K562 (cell line): ENCODE results near the gene AMN1. TPM values are rescaled to one million over a fixed set of nuclear protein-coding genes. Genes with fewer than 3 reads are reported as not detected.
A peak's percentile ranks its signal among the peaks of the same experiment; 100 is the strongest.

Source experiments
- ARNT ChIP-seq, 2 experiments: fragments of 450-650 bp; IDR thresholded peaks; 2 replicates each; pipeline ENCODE4 v1.6.1; 2016; ENCODE audit warnings: mild to moderate bottlenecking in 1 of 2
- ATF7 ChIP-seq: fragments of 450-650 bp; IDR thresholded peaks from 2 replicates; pipeline ENCODE4 v1.7.1; 2014; ENCODE audit warnings: mild to moderate bottlenecking, moderate library complexity
- CREM ChIP-seq: IDR thresholded peaks from 2 replicates; pipeline ENCODE4 v1.6.1; 2014; ENCODE audit warnings: antibody characterized with exemption, low read depth
- JUNB ChIP-seq: fragments of 450-650 bp; formaldehyde crosslinking; conservative IDR thresholded peaks from 2 replicates; pipeline ENCODE4 v1.4.0; 2020; ENCODE audit warnings: mild to moderate bottlenecking
- KLF6 ChIP-seq: fragments of 250-450 bp; sonication (Bioruptor Pico); IDR thresholded peaks from 2 replicates; pipeline ENCODE4 v1.4.0; 2020; ENCODE audit warnings: mild to moderate bottlenecking, moderate library complexity, borderline replicate concordance
- MCM7 ChIP-seq, 2 experiments: fragments of 450-650 bp; IDR thresholded peaks; 2 replicates each; pipeline ENCODE4 v1.6.1; 2016 to 2018
- MYNN ChIP-seq, 2 experiments: sonication (generic); formaldehyde crosslinking in 1 of 2; IDR thresholded peaks; 2 replicates each; pipeline versions ENCODE4 v1.5.0 to v1.6.1; 2016 to 2020; ENCODE audit warnings: antibody characterized with exemption in 1 of 2, missing genetic modification reagents in 1 of 2
- POLR2AphosphoS2 ChIP-seq: IDR thresholded peaks from 2 replicates; pipeline ENCODE4 v1.6.1; 2012; ENCODE audit warnings: low read length, improper control_type of control experiment
- PPARD ChIP-seq: fragments of 250-450 bp; sonication (Bioruptor Pico); IDR thresholded peaks from 2 replicates; pipeline ENCODE4 v1.8.0; 2022; ENCODE audit warnings: inconsistent platforms, mild to moderate bottlenecking, moderate library complexity
- RBM22 ChIP-seq: fragments of 200-400 bp; formaldehyde crosslinking; IDR thresholded peaks from 2 replicates; pipeline ENCODE4 v1.6.1; 2018; ENCODE audit warnings: low read length, low read depth; ENCODE audit not compliant: poor library complexity, severe bottlenecking
- RBM25 ChIP-seq: fragments of 200-400 bp; formaldehyde crosslinking; IDR thresholded peaks from 2 replicates; pipeline ENCODE4 v1.6.1; 2018; ENCODE audit warnings: low read length, low read depth, moderate library complexity; ENCODE audit not compliant: severe bottlenecking
- SRF ChIP-seq, 2 experiments: fragments of 250-450, 450-650 bp in 1 of 2; sonication (Bioruptor Pico) in 1 of 2; sonication (generic) in 1 of 2; formaldehyde crosslinking; IDR thresholded peaks; 2 replicates each; pipeline versions ENCODE4 v1.5.0 to v1.5.1; 2020 to 2022; ENCODE audit warnings: mild to moderate bottlenecking in 1 of 2, missing genetic modification reagents in 1 of 2
- STAT6 ChIP-seq: sonication (generic); formaldehyde crosslinking; IDR thresholded peaks from 2 replicates; pipeline ENCODE4 v1.8.1; 2023; ENCODE audit warnings: mild to moderate bottlenecking, missing genetic modification reagents
- TRIM25 ChIP-seq: fragments of 450-650 bp; IDR thresholded peaks from 2 replicates; pipeline ENCODE4 v1.7.0; 2016; ENCODE audit warnings: borderline replicate concordance
- XRCC3 ChIP-seq: fragments of 450-650 bp; IDR thresholded peaks from 2 replicates; pipeline ENCODE4 v1.6.1; 2017; ENCODE audit warnings: mild to moderate bottlenecking, moderate library complexity
- ZBTB8A ChIP-seq: fragments of 450-650 bp; IDR thresholded peaks from 2 replicates; pipeline ENCODE4 v1.6.1; 2018; ENCODE audit warnings: mild to moderate bottlenecking, moderate library complexity; ENCODE audit not compliant: partially characterized antibody
- ZNF561 ChIP-seq: fragments of 450-650 bp; formaldehyde crosslinking; conservative IDR thresholded peaks from 2 replicates; pipeline ENCODE4 v1.4.0; 2020; ENCODE audit warnings: mild to moderate bottlenecking, moderate library complexity
- ZNF584 ChIP-seq: fragments of 200-800 bp; sonication (Bioruptor generic); IDR thresholded peaks from 2 replicates; pipeline ENCODE4 v1.6.1; 2016; ENCODE audit warnings: low read depth, mild to moderate bottlenecking, missing genetic modification characterization, missing compliant biosample characterization
- ZNF778 ChIP-seq: fragments of 450-650 bp; formaldehyde crosslinking; IDR thresholded peaks from 2 replicates; pipeline ENCODE4 v1.4.0; 2020; ENCODE audit warnings: mild to moderate bottlenecking, moderate library complexity
- polyA plus RNA-seq, 8 experiments: library from polyadenylated mRNA; depleted of rRNA in 4 of 8; stranded (reverse) in 5 of 8; unstranded in 3 of 8; fragments of >200 nt; fragmentation: Nextera tagmentation in 2 of 8; fragmentation: Illumina TruSeq in 1 of 8; extraction: Ambion mirVana in 2 of 8; extraction: Trizol in 1 of 8; gene quantifications; 2 replicates each; pipeline versions ENCODE4 v1.2.1 to v1.2.3, GENCODE V29; 2011 to 2014; ENCODE audit warnings: inconsistent platforms in 1 of 8, missing spikeins in 1 of 8
- total RNA-seq, 7 experiments: library from RNA; depleted of rRNA in 6 of 7; stranded (reverse); fragments of >200 nt in 6 of 7; fragmentation: Illumina TruSeq in 2 of 7; extraction: Trizol in 2 of 7; gene quantifications; 2 replicates each; pipeline versions ENCODE4 v1.2.1 to v1.2.3, GENCODE V29; 2011 to 2021; ENCODE audit warnings: low replicate concordance in 1 of 7

Gene AMN1
- total and polyA plus RNA-seq, 9 of the 15 experiments (the other 6 are each of a cell fraction or from before 2014, with no cell fraction given) = 5.2 to 27.6 (median 13.0) TPM

- TF ChIP-seq RBM25 (no peak), MYNN (IDR thresholded peaks at IDR 0.05) (0 out of 2 replicates have a peak, but pooled peaks have one; percentile 23), MYNN (CRISPR knock-in tag; IDR thresholded peaks at IDR 0.05) (no peak), KLF6 (no peak), ZBTB8A (no peak), ZNF584 (CRISPR knock-in tag) (peak; percentile 94), XRCC3 (no peak), CREM (peak; percentile 78), JUNB (CRISPR knock-in tag) (peak; percentile 21; the same call in 1 of the 2 replicates), PPARD (no peak), SRF (CRISPR knock-in tag; IDR thresholded peaks at IDR 0.05) (no peak), MCM7 (IDR thresholded peaks at IDR 0.05) (no peak), ZNF778 (CRISPR knock-in tag) (no peak), ZNF561 (no peak), RBM22 (no peak), ARNT (IDR thresholded peaks at IDR 0.05) (peak; percentile 73 to 96), STAT6 (no peak), ATF7 (peak; percentile 96), TRIM25 (no peak), POLR2AphosphoS2 (no peak)
Measured at GRCh38 chr12:31749024-31749704, 20.3 kb upstream of the AMN1 start (continued).
